B cell (primary cell): ENCODE results near the gene JMJD1C. TPM values are rescaled to one million over a fixed set of nuclear protein-coding genes. Genes with fewer than 3 reads are reported as not detected.
A peak's percentile ranks its signal among the peaks of the same experiment; 100 is the strongest.

Experiments
- ATAC-seq: fragments of 200-7000 bp; cut with Tn5 transposase; one replicate; pipeline ENCODE4 v1.10.0; 2021; ENCODE audit warnings: low read depth, mild to moderate bottlenecking, moderate number of reproducible peaks, moderate library complexity
- CTCF ChIA-PET: fragments of 350-600 bp; sonication (Branson Sonifier 250); formaldehyde crosslinking; loops from one replicate; lab custom pipeline; 2021; ENCODE audit warnings: antibody characterized with exemption, inconsistent platforms; lab: Charles Lee
- POLR2A ChIA-PET: fragments of 350-600 bp; sonication (Branson Sonifier 250); formaldehyde crosslinking; loops from one replicate; lab custom pipeline; 2021; ENCODE audit warnings: antibody characterized with exemption; lab: Charles Lee
- DNase-seq: peaks from one replicate; pipeline ENCODE4 v3.0.0; 2013
- H2AFZ ChIP-seq: 2 replicates; pipeline ENCODE4 v1.6.1; 2012; ENCODE audit warnings: mild to moderate bottlenecking, low read depth, low read length; ENCODE audit not compliant: insufficient read depth, poor library complexity, severe bottlenecking
- H3K27ac ChIP-seq, 2 donors: 1 replicate in 1 of 2; 2 replicates in 1 of 2; pipeline ENCODE4 v1.5.1; 2012 to 2013; ENCODE audit warnings: low read length in 2 of 2, mild to moderate bottlenecking in 2 of 2, moderate library complexity in 1 of 2
- H3K27me3 ChIP-seq, 4 experiments: fragments of 200-600 bp in 1 of 4; sonication (generic) in 1 of 4; replicated peaks in 1 of 4; 1 replicate in 2 of 4; 2 replicates in 2 of 4; pipeline versions ENCODE4 v1.6.1 to v1.7.0; 2013 to 2016; ENCODE audit warnings: low read length in 3 of 4, mild to moderate bottlenecking in 2 of 4, mixed read lengths in 1 of 4, moderate library complexity in 1 of 4; ENCODE audit not compliant: insufficient read depth in 4 of 4, control insufficient read depth in 3 of 4; ENCODE audit errors: control extremely low read depth in 1 of 4
- H3K36me3 ChIP-seq, 2 experiments: replicated peaks in 1 of 2; 1 replicate in 1 of 2; 2 replicates in 1 of 2; pipeline versions ENCODE4 v1.6.1 to v1.7.1; 2013; ENCODE audit warnings: low read length in 1 of 2; ENCODE audit not compliant: insufficient read depth in 2 of 2, control insufficient read depth in 1 of 2; ENCODE audit errors: control extremely low read depth in 1 of 2, extremely low read depth in 1 of 2
- H3K4me1 ChIP-seq, 2 donors: fragments of 200-600 bp in 1 of 2; sonication (generic) in 1 of 2; 1 replicate in 1 of 2; 2 replicates in 1 of 2; pipeline versions ENCODE4 v1.5.1 to v1.6.1; 2013 to 2017; ENCODE audit warnings: low read length in 2 of 2; ENCODE audit not compliant: control insufficient read depth in 2 of 2, insufficient read depth in 2 of 2
- H3K4me2 ChIP-seq: replicated peaks from 2 replicates; pipeline ENCODE3; 2012; ENCODE audit warnings: mild to moderate bottlenecking, low read depth, low read length; ENCODE audit not compliant: poor library complexity, severe bottlenecking
- H3K4me3 ChIP-seq, 5 experiments: fragments of 200-600 bp in 1 of 5; sonication (generic) in 1 of 5; 1 replicate in 3 of 5; 2 replicates in 2 of 5; pipeline versions ENCODE4 v1.5.1 to v1.7.0; 2011 to 2016; ENCODE audit warnings: low read length in 4 of 5, mild to moderate bottlenecking in 4 of 5, low read depth in 2 of 5, control low read depth in 1 of 5, moderate library complexity in 1 of 5; ENCODE audit not compliant: insufficient read depth in 1 of 5; ENCODE audit errors: control extremely low read depth in 1 of 5, extremely low read depth in 1 of 5
- H3K79me2 ChIP-seq: fragments of 200-600 bp; sonication (generic); one replicate; pipeline ENCODE4 v1.6.0; 2016; ENCODE audit warnings: low read length; ENCODE audit not compliant: control insufficient read depth, insufficient read depth
- H3K9ac ChIP-seq: fragments of 200-600 bp; sonication (generic); 2 replicates; pipeline ENCODE4 v1.6.1; 2017; ENCODE audit warnings: mild to moderate bottlenecking, low read length, moderate library complexity
- H3K9me3 ChIP-seq, 3 donors: one replicate each; pipeline versions ENCODE4 v1.6.1 to v1.7.1; 2013; ENCODE audit warnings: low read length in 2 of 3; ENCODE audit not compliant: control insufficient read depth in 2 of 3, insufficient read depth in 1 of 3; ENCODE audit errors: control extremely low read depth in 1 of 3
- H4K20me1 ChIP-seq: 2 replicates; pipeline ENCODE4 v1.6.0; 2012; ENCODE audit warnings: mild to moderate bottlenecking, low read length; ENCODE audit not compliant: insufficient read depth, control insufficient read depth, poor library complexity, severe bottlenecking
- H3K27ac Mint-ChIP-seq: one replicate; pipeline ENCODE4 v1.8.0; 2021; ENCODE audit warnings: mixed read lengths
- H3K27me3 Mint-ChIP-seq: one replicate; pipeline ENCODE4 v1.8.0; 2021; ENCODE audit warnings: mixed read lengths
- H3K4me1 Mint-ChIP-seq: one replicate; pipeline ENCODE4 v1.8.0; 2021; ENCODE audit warnings: mixed read lengths
- H3K4me3 Mint-ChIP-seq: one replicate; pipeline ENCODE4 v1.8.0; 2021; ENCODE audit warnings: mixed read lengths
- H3K9me3 Mint-ChIP-seq: one replicate; pipeline ENCODE4 v1.8.0; 2022; ENCODE audit warnings: mixed read lengths; ENCODE audit not compliant: insufficient read depth
- EZH2 ChIP-seq: IDR thresholded peaks from 2 replicates; pipeline ENCODE4 v1.6.1; 2012; ENCODE audit warnings: borderline replicate concordance, low read depth, mild to moderate bottlenecking, moderate library complexity, low read length; ENCODE audit not compliant: insufficient read depth, poor library complexity, severe bottlenecking
- WGBS: methylation state at CpG from one replicate; pipeline ENCODE4 v1.1.5; 2013; ENCODE audit warnings: missing lambda C conversion rate; ENCODE audit not compliant: insufficient coverage; 5-methylcytosine and 5-hydroxymethylcytosine counted together
- intact Hi-C: fragments of 100-400 bp; cut with micrococcal nuclease; formaldehyde crosslinking; loops from one replicate; pipeline ENCODE4 v1.10.0; 2022
- polyA plus RNA-seq: library from polyadenylated mRNA; depleted of rRNA; stranded (reverse); fragments of >200 nt; gene quantifications from 2 replicates; pipeline ENCODE4 v1.2.3, GENCODE V29; 2012
- total RNA-seq, 2 donors: library from RNA; stranded (reverse); fragments of 120-200 nt in 1 of 2; gene quantifications; 1 replicate in 1 of 2; 2 replicates in 1 of 2; pipeline versions ENCODE4 v1.2.3 to v1.2.4, GENCODE V29; 2013 to 2022
- TF ChIP-seq, protein P1 (sequence below): fragments of 200-600 bp; IDR thresholded peaks from one replicate; pipeline ENCODE4 v1.8.0; 2022; ENCODE audit warnings: antibody characterized with exemption, mild to moderate bottlenecking

JMJD1C gene
- total and polyA plus RNA-seq, 2 donors (not counting 1 experiment from before 2014, with no cell fraction given): 81.8 to 235 TPM

DNA sequence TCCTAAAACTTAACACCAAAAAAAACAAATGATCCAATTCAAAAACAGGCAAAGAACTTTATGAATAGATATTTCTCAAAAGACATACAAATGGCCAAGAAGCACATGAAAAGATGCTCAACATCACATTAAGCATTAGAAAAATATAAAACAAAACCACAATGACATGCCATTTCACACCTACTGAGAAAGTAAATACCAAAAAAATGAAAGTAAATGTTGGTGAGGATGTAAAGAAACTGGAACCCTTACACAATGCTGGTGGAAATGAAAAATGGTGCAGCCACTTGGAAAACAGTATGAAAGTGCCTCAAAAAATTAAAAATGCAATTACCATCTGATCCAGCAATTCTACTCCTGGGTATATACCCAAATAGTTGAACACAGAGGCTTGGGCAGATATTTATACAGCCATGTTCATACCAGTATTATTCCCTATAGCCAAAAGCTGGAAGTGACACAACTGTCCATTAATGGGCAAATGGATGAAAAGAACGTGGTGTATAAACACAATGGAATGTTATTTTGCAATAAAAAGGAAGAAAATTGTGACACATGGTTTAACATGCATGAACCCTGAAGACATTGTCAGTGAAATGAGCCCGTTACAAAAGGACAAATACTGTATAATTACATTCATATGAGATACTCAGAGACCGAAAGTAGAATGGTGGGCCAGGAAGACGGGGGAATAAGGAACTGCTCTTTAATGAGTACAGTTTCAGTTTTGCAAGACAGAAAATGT is 89.0 kb downstream of the JMJD1C start:
- intact Hi-C loops: loop anchor here (2.0 to 5.0 kb wide), 2 partner anchors 159 to 252 kb away; no protein-coding TSS in a partner anchor
- TF ChIP-seq, protein P1, sequence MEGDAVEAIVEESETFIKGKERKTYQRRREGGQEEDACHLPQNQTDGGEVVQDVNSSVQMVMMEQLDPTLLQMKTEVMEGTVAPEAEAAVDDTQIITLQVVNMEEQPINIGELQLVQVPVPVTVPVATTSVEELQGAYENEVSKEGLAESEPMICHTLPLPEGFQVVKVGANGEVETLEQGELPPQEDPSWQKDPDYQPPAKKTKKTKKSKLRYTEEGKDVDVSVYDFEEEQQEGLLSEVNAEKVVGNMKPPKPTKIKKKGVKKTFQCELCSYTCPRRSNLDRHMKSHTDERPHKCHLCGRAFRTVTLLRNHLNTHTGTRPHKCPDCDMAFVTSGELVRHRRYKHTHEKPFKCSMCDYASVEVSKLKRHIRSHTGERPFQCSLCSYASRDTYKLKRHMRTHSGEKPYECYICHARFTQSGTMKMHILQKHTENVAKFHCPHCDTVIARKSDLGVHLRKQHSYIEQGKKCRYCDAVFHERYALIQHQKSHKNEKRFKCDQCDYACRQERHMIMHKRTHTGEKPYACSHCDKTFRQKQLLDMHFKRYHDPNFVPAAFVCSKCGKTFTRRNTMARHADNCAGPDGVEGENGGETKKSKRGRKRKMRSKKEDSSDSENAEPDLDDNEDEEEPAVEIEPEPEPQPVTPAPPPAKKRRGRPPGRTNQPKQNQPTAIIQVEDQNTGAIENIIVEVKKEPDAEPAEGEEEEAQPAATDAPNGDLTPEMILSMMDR: no peak
- no peak for TF ChIP-seq EZH2
- Histone ChIP-seq H3K79me2 (peaks cover 34% of the 10 kb centered on the region), H3K27ac (no peak overlapping the region), H3K27me3 (no peaks in the 10 kb centered on the region), H3K9ac (peak overlapping the region; percentile 31), H3K4me3 (peak overlapping the region in 3 of 5 experiments; percentile 7 to 45 (median 40)), H3K9me3 (no peaks in the 10 kb centered on the region), H2AFZ (peak overlapping the region; percentile 4), H3K4me1 (peaks cover 8 to 11% of the 10 kb centered on the region in 2 donors), H3K36me3 (no peaks in the 10 kb centered on the region), H3K4me2 (peak overlapping the region; percentile 65), H4K20me1 (peaks cover 6% of the 10 kb centered on the region)
- no peaks in the 10 kb centered on the region for H3K27me3 Mint-ChIP-seq
- peaks cover 17% of the 10 kb centered on the region for H3K4me1 Mint-ChIP-seq
- 80% methylated on average over 1 of the region's 4 CpGs for WGBS
- H3K27ac Mint-ChIP-seq: peak overlapping the region; percentile 3
- peak overlapping the region; percentile 59 for H3K4me3 Mint-ChIP-seq
- ATAC-seq: peak; percentile 94
- CTCF ChIA-PET: no interaction called here
- H3K9me3 Mint-ChIP-seq: no peaks in the 10 kb centered on the region
- POLR2A ChIA-PET: no interaction called here
- DNase-seq: peak; percentile 64

DNA sequence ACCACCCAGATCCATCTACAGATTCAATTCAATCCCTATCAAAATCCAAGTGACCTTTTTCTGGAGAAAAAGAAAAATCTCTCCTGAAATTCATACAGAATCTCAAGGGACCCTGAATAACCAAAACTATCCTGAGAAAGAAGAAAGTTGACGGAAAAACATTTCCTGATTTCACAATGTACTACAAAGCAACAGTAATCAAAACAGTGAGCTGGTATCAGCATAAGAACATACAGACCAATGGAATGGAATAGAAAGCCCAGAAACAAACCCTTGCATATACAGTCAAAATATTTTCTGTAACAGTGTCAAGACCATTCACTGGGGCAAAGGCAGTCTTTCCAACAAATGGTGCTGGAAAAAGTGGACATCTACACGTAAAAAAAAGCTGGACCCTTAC is 89.9 kb downstream of the JMJD1C start:
- H3K27ac Mint-ChIP-seq: no peak overlapping the region
- H3K36me3 ChIP-seq: no peaks in the 10 kb centered on the region
- H3K4me1 ChIP-seq: peaks cover 8 to 11% of the 10 kb centered on the region in 2 donors
- H3K4me3 Mint-ChIP-seq: no peak overlapping the region
- DNase-seq: no peak
- peaks cover 40% of the 10 kb centered on the region for H3K79me2 ChIP-seq
- ChIA-PET CTCF (no interaction called here), POLR2A (no interaction called here)
- ATAC-seq: no peak
- no peak overlapping the region for H3K4me3 ChIP-seq
- intact Hi-C loops: loop anchor here (2.0 to 5.0 kb wide), 2 partner anchors 159 to 253 kb away; no protein-coding TSS in a partner anchor
- H3K4me2 ChIP-seq: no peak overlapping the region
- no peak for TF ChIP-seq EZH2
- TF ChIP-seq, protein P1: no peak
- H3K9me3 Mint-ChIP-seq: no peaks in the 10 kb centered on the region
- H3K27ac ChIP-seq: no peak overlapping the region
- peaks cover under 1% of the 10 kb centered on the region for H4K20me1 ChIP-seq
- H3K9me3 ChIP-seq: no peaks in the 10 kb centered on the region
- no peaks in the 10 kb centered on the region for H3K27me3 ChIP-seq
- H3K9ac ChIP-seq: no peak overlapping the region
- no peaks in the 10 kb centered on the region for H3K27me3 Mint-ChIP-seq
- H3K4me1 Mint-ChIP-seq: peaks cover 15% of the 10 kb centered on the region
- no peak overlapping the region for H2AFZ ChIP-seq
- WGBS: no CpG with 5 or more reads among the region's 2 CpGs
